COLO668 (cell line): ENCODE data around the gene LRP1B.

ENCODE experiments used
- DNase-seq: peaks from one replicate; lab custom pipeline; 2025; ENCODE audit not compliant: unreplicated experiment; lab: John Stamatoyannopoulos, UW

The LRP1B gene

DNA sequence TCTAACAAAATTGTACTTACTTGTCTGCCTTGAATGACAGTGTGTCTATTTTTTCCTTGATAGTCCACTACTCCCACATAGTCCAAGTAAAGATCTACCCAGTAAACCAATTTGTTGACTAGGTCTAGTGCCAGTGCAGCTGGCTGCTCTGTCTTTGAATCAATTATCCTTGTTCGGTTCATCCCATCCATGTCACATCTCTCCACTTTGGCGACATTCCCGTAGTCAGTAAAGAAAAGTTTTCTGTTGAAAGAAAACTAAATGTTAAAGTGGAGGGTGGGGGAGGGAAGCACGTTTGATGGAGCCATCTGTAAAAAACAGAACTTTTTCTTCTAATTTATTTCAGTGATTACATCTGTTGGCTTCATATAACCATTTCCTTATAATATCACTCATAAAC is 1068.8 kb downstream of the LRP1B start:
- no peak for DNase-seq

DNA sequence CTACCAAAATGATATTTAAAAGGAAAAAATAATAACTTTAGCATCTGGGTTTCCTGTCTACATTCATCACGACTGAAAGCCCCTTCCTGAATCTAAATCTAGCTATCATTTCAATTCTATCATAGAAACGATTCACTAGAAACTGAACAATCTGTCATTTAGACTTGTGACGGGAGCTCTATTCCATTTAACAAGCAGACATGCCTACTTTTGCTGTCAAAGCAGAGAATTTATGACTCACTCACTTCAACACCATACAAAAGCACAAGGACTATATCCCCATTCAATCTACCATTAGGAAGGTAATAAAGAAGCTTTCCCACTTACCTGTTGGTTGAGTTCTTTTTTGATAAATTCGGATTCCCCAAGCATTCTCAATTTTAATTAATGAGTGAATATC is 1072.3 kb downstream of the LRP1B start:
- no peak for DNase-seq

DNA sequence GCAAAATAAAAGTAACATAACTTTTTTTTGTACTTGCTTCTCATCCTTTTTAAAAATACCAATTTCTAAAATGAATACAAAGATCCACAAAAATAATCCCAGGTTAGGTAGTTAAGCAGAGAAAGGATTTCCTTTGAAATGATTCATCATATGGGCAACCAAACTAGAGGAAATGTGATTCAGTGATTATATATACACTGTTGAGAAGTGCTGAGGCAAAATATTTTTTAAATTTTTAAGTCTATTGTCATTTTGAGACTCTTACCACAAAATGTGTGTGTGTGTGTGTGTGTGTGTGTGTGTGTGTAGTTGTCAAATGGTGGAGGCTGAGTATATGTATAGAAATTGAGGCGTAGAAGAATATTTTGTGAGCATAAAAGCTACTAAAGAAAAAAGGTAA is 1075.3 kb downstream of the LRP1B start:
- no peak for DNase-seq

DNA sequence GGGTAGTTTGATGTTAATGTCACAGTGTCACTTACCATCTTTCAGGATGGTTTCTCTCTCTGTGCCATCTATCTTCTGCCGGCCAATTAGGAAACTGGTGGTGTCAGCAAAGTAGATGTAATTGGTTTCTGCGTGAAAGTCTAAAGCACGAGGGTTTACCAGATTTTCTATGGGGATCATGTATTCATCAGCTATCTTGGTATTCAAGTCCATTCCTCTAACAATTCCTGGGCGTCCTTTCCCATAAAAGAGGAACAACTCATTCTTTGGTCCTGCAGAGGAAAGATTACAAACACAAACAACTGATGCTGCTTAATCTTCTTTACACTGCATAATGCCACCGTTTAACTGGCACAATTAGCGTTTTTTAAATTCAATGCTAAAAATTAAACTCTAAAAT is 1081.9 kb downstream of the LRP1B start:
- no peak for DNase-seq

DNA sequence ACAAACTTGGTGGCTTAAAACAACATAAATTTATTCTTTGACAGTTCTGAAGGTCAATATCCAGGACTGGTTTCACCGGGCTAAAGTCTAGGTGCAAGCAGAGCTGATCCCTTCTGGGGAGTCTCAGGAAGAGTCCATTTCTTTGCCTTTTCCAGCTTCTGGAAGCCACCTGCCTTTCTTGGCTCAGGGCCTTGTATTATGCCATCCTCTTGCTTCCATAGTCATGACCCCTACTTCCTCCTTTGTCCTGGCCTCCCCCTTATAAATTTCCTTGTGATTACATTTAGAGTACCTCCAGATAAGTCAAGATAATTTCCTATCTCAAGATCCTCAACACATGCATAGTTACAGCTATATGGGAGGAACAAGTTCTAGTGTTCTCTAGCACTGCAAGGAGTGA is 1089.5 kb downstream of the LRP1B start:
- DNase-seq, result no peak

DNA sequence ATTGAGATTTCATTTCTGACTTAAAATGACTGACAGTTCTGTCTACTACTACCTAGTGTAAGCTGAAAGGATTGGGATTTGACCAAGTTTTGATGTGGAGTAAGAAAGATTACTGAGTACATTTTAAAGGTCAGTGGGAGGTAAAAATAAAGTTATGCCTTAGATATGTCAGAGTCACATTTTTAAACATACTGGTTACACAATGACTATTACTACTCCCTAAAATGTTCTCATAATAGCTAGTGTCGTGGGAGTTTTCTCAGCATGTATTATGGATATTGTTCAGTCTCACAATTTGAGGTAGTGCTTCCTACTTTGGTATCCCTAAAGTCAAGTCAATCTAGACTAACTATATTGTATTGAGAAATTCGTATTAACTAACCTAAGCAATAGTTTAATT is 1092.5 kb downstream of the LRP1B start:
- DNase-seq, result no peak

DNA sequence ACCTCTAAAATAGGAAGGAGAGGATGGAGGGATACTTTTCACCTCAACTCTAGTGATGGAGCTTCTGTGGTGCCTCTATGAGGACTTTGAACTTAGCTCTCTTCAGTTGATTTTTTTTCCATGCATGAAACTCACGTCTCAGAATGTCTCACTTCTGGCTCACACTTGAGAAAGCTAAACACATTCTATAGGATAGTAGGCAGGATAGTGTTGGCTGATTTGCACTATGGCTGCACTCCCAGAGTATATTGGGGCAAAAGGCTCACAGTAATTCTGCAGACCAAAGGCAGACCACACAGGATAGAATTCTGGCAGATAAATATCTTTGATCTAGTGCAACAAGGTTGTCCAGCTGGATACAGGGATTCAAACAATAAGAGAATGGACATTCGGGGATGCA is 1093.5 kb downstream of the LRP1B start:
- DNase-seq, result no peak

DNA sequence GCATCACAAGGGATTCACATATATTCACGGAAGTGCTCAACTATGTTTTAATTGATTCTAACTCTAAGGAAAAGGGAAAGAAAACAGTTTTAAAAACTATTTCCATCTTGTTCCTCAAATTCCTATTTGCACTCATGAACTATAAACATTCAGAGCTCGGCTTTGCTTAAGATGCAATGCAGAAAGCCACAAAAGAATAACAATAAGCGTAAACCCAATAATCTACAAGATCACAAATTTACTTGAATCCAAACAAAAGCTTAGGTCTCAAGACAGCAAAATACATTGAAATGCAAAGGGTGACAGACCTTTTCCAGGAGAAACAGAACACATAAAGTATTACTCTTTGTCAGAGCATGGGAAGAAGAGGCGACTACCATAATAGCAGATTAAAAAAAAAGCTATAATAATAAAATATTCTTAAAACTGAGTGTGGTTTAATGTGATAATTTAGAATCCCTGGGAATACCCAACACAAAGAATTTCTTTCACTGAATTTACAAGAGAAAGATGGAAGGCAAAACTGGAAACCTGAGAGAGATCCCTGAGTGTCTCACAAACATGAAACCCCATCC is 1094.9 kb downstream of the LRP1B start:
- no peak for DNase-seq

DNA sequence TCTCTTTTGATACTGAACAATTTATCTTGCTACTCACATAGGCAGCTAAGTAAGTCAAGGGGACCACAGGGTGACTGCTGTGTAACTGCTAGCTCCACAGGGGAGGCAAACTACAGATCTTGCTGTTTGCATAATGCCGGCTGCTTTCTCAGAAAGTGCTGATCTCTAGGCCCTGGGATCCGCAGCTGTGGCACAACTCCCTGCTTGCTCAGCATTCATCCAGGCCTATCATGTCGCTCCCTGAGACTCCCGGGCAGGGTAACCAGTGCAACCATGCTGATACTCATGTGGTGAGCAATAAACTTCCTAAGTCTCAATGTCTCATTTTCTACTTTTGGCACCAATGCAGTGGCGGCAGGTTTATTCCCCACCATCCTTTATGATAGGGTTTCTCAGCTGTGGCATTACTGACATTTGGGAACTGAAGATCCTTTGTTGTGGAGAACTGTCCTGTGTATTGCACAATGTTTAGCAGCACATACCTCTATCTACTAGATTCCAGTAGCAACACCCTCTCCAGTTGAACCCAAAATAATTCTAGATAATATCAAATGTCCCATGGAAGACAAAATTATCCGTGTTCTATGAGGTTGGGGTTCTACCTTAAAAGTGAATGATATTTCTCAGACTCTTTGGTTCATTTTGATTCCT is 1101.3 kb downstream of the LRP1B start:
- DNase-seq, result no peak

DNA sequence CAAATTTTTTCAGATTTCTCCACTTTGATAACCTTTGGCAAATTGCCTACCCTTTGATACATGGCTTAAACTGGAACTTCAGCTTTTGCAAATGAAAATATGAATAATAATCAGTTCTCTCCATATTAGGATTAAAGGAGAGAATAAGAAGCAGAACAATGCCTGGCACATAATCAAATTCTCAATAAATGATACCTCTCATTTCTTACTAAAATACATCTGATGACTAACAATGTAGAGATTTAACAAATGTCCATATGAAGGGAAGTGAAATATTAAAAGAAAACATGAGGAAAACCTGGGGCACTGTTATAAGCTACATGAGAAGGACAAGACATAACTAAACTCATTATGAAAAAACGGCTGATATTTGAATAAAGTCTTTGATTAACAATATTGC is 1103.6 kb downstream of the LRP1B start:
- no peak for DNase-seq

DNA sequence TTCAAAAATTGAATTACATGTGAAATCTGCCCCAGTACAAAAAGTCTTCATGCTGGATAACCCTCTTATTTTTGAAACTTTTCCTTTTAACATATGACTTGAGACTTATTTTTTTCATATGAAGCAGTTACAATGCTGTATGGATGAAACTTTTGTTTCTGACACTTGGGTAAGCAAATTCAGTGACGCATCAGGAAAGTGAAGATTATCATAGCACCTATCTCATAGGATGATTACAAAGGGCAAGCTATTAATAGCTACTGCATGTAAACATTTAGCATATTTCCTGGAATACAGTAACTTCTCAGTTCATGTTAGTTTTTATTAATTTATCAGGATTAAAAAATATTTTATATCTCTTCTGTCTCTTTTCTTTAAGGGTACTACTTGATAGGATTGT is 1109.2 kb downstream of the LRP1B start:
- no peak for DNase-seq

DNA sequence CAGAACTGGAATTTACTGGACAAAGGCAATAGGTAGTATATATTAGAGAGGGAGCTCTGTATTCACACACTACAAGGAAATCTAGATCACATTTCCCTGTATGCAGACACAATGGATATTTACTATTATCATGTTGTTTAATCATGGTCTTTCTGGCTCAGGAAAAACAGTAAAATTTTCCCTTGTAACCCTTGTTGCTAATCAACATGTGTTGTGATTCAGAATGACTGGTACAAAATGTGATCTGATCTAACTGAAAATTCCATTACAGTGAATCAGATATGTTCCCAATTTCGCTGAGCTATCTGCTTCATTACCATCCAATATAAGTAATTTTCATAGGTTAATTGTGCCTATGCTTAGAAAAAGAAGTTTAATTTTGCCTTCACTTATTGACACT is 1109.7 kb downstream of the LRP1B start:
- DNase-seq, result no peak

DNA sequence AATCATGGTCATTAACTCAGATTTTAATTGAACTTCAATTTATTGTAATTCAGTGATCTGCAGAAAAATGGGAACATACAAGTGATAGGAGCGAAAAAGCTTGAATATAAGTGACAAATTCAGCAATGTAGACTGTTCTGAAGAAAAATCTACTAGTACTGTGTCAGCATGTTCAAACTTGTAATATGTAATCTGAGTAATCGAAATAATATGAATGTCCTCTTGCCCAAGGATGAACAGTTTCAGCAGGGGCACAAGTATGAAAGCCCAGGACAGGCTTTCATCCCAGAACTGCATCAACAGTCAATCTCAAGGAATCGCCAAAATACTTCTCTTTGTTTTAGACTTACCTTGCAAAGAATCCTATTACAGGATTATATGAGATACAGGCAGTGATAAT is 1110.5 kb downstream of the LRP1B start:
- no peak for DNase-seq

DNA sequence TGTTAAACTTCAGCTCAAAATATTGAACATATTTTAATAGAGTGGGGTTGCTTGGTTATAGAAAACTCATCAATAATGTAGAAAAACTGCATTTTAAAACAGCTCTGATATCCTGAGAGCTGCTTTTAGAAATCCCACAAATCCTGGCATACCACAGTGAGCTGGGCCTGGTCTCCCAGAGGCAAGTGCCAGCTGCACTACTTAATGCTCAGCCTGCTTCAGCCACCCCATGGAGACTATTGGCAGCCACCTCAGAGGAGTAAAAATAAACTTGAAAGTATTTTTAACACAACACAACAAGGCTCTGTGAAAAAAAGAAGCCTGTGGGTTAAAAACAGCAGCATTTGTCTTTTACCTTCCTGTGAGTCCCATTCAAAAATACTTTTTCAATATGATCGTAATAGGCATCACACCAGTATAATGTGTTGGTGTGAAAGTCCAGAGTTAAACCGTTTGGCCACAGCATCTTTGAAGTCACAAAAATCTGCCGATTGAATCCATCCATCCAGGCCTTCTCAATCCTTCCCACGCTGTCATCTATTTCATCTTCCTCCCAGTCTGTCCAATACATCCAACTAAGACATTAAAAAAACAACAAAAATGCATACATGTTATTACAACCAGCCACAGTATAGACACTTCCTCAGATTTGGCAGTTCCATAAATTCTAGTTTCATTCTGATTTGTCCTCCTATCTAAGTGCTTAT is 1115.3 kb downstream of the LRP1B start:
- DNase-seq, result no peak

DNA sequence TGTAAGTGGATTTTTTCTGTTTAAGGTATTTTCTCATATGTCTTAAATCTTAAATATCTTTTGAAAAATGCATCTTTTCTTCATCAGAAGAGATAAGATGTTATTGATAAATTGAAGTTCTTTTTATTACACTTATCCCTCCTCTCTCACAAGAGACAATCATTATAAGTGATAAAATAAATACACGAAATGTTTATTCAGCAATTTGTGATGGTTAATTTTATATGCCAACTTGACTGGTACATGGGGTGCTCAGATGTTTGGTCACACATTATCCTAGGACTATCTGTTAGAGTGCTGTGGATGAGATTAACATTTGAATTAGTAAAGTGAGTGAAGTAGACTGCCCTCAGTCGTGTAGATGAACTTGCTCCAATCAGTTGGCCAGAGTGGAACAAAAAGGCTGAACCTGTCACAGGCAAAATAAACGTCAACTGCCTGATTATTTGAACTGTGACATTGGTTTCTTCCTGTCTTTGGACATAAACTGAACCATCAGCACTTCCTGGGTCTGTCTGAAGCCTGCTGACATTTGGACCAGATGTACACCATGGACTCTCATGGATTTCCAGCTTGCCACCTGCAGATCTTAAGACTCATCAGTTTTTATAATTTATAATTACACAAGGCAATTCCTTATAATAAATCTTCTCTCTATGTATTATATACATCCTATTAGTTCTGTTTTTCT is 1126.7 kb downstream of the LRP1B start:
- no peak for DNase-seq

DNA sequence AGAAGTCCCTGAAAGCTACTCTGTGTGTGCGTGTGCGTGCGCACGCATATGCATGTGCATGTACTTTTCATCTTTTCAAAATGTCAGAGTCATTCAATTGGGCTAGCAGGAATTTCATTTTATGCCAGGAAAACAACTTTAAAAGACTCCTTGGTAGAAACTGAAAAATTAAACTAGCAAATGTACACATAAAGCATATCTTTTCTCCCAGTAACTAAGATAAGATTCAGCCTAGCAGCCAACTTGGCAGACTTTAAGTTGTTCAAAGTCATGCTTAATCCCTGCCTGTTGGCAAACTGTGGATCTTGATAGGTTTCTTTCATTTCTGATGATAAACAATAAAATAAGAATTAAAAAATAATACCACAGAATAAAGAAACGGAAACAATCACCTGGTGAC is 1129.1 kb downstream of the LRP1B start:
- no peak for DNase-seq

DNA sequence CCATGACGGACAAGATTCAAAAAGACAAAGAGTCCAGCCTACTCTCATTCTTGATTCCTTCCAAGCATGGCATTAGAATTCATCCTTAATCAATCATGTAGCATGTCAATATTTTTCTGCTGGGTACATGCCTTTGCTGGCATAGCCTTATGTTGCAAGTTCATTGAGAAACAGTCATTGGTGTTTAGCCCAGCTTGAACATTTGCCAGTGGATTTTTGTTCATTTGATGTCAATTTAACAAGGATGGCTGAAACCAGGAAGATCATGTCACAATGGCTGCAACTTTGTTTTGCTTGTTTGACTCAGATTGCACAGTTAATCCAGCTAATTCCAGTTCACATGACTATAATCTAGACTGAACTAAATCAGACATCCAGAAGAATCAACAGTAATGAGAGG is 1132.2 kb downstream of the LRP1B start:
- no peak for DNase-seq

DNA sequence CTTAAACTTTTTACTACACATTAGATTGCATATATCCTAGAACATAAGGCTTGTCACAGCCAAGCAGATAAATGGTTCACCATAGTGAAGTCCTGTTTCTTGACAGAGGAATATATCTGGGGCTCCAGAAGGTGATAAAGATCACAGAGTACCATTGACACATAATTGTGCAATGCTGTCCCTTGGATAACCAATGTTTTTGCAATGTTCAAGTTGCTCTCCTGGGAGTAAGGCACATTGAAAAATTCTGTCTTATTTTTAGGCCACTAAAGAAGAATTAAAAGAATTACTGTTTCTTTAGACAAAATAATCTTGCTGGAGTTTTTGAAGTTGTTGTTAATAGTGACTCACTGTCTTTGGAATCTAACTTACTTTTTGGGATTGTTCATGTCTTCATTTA is 1132.8 kb downstream of the LRP1B start:
- no peak for DNase-seq

DNA sequence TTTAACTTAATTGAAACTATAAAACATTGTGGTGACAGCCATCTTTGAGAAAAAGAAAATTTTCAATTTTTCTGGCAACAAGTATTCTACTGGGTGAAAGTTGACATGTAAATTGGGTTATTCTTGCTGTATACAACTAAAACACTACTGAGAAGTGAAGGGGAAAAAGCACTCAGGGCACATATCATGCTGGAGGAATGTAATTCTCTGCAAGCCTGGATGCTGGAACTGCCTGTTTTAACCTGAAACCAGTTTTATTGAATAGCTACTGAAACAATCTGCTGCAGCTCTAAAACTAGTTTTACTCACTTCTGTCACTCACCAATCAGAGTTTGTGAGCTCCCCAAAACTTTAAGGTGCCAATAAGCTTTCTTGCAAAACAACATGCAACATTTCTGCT is 1136.0 kb downstream of the LRP1B start:
- no peak for DNase-seq

DNA sequence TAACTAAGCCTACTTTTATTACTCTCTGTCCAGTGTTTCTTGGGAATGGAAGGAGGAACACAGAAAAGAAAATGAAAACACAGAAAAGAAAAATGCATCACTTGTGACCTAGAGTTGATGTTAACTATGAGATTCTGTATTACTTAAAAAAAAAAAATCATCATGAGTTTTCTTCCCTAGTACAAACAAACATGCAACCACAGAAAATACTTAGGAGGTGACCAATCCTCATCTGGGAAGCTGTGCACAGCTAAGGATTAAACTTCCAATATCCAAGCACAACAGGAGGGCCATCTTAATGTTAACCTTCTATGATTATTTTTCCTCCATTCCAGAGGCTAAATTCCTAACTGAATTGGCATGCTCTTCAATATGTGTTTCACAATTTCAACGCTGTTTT is 1140.4 kb downstream of the LRP1B start:
- DNase-seq, result no peak

DNA sequence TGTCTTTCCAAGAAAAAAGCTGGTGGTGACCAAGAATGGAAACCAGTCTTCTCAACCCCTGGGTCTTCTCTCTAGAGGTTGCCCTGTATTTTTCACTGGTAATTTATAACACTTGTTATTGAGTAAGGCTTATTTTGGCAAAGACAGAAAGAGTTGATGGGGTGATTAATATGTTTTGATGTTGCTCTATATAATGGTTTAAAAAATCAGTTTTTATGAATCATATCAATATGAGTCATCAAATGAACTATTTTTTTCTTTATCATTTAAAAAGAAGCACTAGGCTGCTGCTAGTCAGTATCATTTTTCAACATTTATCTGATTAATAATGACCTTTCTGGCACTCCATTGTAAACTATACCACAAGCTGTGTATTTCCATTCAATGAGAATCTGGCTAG is 1142.2 kb downstream of the LRP1B start:
- DNase-seq, result no peak

DNA sequence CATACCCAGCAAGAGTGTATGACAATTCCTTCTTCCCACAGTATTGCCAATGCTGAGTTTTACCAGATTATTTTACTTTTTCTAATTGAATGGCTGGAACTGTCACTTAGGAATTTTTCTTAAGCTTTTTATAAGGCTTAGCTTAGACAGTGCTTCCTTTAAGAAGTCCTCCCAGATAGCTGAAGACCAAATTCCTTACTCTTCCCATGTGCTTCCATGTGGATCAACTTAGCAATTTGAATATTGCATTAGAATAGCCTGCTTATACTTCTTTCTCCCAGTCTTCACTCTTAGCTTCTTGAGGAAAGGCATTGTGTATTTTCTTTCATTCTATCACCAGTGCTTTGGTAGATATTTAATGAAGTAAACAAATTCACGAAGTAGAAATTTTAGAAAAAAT is 1144.4 kb downstream of the LRP1B start:
- DNase-seq, result no peak
